ENCODE results near the gene HOXA11.

The HOXA11 gene

GRCh38 chr7:27207348-27207985 lies 22.4 kb upstream of the HOXA11 start:
- DNase-seq (ENCODE audit: insufficient read length, low spot score) = no peak

GRCh38 chr7:27205325-27206280 lies 20.6 kb upstream of the HOXA11 start:
- DNase-seq (ENCODE audit: insufficient read length, low spot score) = no peak
- FAIRE-seq = no peak

More at GRCh38 chr7:27207348-27207985, 22.4 kb upstream of the HOXA11 start:
- no peak for FAIRE-seq

- DNase-seq (ENCODE audit: insufficient read length, low spot score) = no peak
- FAIRE-seq = no peak
Measured at GRCh38 chr7:27204851-27205322, 19.9 kb upstream of the HOXA11 start.

GRCh38 chr7:27203964-27204594 lies 19.0 kb upstream of the HOXA11 start:
- FAIRE-seq = no peak

GRCh38 chr7:27203365-27203953 lies 18.4 kb upstream of the HOXA11 start:
- FAIRE-seq (no peak), DNase-seq (ENCODE audit: insufficient read length, low spot score) (no peak)

More at GRCh38 chr7:27203964-27204594, 19.0 kb upstream of the HOXA11 start:
- DNase-seq (ENCODE audit: insufficient read length, low spot score) = no peak

- FAIRE-seq = no peak
- DNase-seq (ENCODE audit: insufficient read length, low spot score) = no peak
Measured at GRCh38 chr7:27202862-27203134, 17.8 kb upstream of the HOXA11 start.

GRCh38 chr7:27202018-27202861 lies 17.2 kb upstream of the HOXA11 start:
- DNase-seq (ENCODE audit: insufficient read length, low spot score) (no peak), FAIRE-seq (no peak)

GRCh38 chr7:27201580-27202017 lies 16.6 kb upstream of the HOXA11 start:
- no peak for FAIRE-seq
- no peak for DNase-seq (ENCODE audit: insufficient read length, low spot score)

- no peak for DNase-seq (ENCODE audit: insufficient read length, low spot score)
- no peak for FAIRE-seq
Measured at GRCh38 chr7:27200761-27201579, 15.9 kb upstream of the HOXA11 start.

GRCh38 chr7:27199849-27200760 lies 15.1 kb upstream of the HOXA11 start, which contains the start of gene HOXA13:
Gene HOXA13 (minus strand): TSS chr7:27200091. CDS start chr7:27200077, 14 bp downstream.
- FAIRE-seq = no peak
- DNase-seq (ENCODE audit: insufficient read length, low spot score) = no peak

- DNase-seq (ENCODE audit: insufficient read length, low spot score) = no peak
Measured at GRCh38 chr7:27198871-27199801, 14.1 kb upstream of the HOXA11 start.

GRCh38 chr7:27198138-27198841 lies 13.3 kb upstream of the HOXA11 start:
- DNase-seq (ENCODE audit: insufficient read length, low spot score) (no peak), FAIRE-seq (no peak)

More at GRCh38 chr7:27198871-27199801, 14.1 kb upstream of the HOXA11 start:
- no peak for FAIRE-seq

GRCh38 chr7:27197137-27198042 lies 12.4 kb upstream of the HOXA11 start:
- no peak for FAIRE-seq
- no peak for DNase-seq (ENCODE audit: insufficient read length, low spot score)

- DNase-seq (ENCODE audit: insufficient read length, low spot score) = peak; percentile 70
Measured at GRCh38 chr7:27196287-27196767, 11.3 kb upstream of the HOXA11 start.

GRCh38 chr7:27194686-27195379 lies 9.8 kb upstream of the HOXA11 start:
- FAIRE-seq (no peak), DNase-seq (ENCODE audit: insufficient read length, low spot score) (no peak)

More at GRCh38 chr7:27196287-27196767, 11.3 kb upstream of the HOXA11 start:
- FAIRE-seq = peak; percentile 88
